ENCODE results near the gene GRB10. TPM values are rescaled to one million over a fixed set of nuclear protein-coding genes. Genes with fewer than 3 reads are reported as not detected.
A peak's percentile ranks its signal among the peaks of the same experiment; 100 is the strongest.

The GRB10 gene
- polyA plus RNA-seq, 1 donor = 16.5 TPM

GRCh38 chr7:50687575-50688225, 95.0 kb downstream of the GRB10 start:
- DNase-seq = no peak

DNA sequence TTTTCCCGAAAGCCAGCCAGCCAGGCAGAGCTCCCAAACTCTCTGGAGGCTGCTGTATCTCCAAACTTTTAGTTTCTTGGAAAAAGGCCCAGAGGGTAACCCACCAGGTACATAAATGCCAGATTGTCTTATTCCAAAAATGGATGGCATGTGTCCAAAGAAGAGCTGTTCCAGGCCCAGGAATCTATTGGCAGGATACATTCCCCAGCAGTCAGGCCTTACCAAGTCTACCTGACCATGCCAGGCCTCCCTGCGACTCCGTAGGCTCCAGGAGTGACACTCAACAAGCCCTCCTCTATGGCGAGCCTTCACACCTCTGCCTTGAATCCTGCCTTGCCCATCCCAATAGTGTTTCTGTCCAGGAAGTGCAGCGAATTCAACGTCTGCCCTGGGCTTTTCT, 95.6 kb downstream of the GRB10 start:
- no peak for DNase-seq

DNA sequence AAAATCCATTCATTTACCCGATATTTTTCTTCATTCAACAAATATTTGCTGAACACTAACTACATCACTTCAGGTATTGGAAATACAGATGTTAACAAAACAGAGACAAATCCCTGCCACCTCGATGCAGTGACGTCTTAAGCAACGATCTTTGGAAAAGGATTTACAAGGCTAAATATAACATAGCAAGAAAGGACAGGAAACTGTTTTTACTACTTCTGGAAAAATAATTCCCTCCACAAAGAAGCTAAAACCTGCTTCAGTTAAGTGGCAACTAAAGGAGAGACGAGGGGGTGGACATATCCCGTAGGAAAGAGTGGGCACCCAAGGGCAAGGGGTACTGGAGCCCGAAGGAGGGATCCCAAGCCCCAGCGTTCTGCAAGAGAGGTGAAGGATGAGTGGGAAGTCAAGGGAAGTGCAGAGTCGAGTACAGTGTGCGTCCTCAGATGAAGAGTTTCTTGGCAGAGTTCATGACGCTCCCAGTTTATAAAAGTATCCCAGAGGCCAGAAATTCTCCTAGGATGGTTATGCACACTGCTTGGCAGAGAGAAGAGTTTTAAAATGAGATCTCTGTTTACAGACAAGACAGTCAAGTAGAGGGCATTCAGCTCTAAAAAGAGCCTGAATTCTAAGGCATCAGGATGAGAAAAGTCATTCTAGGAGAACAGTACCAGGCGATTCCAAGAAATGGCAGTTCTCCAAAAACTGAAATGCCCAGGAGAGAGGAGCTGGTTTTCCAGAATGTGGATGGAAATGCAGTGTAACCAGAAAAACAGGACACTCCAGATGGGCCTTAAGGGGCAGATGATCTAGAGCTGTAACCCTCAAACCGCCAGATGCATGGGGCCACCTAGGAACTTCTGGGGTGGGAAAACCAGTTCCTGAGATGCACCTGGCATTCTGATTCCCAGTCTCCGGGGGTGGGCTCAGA, 97.3 kb downstream of the GRB10 start:
- peak; percentile 66 for DNase-seq

GRCh38 chr7:50684713-50685075, 98.0 kb downstream of the GRB10 start:
- DNase-seq = peak; percentile 62

DNA sequence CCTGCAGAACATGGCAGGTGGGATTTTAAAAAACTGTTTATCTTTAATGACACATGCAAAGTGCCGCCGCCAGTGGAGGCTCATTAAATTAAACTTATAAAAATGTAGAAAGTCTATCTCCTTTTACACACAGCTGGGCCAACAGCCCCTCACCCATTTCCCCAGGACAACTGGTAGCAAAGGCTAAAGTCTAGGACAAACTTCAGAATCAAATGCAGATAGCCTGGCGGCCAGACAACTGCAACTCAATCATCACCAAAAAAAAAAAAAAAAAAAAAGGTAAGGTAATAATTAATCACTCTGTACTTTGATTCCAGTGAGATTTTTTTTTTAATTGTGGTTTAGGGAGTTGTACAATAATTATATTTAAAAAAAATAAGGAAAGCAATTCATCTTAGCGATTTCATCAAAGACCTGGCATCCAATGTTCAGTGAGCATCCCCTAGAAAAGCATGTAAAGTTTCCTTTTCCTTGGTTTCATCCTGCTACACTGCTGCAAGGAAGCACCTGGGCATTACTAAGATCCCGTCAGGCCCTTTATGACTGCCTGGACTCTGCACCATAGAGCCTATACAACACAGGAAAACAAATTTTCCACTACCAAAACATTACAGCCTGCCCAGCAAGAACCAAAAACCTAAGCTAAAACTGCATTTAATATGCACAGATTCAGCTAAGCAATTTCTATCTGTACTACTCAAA, 98.5 kb downstream of the GRB10 start:
- DNase-seq = no peak

GRCh38 chr7:50682573-50682972, 100.1 kb downstream of the GRB10 start:
- no peak for DNase-seq

- DNase-seq = no peak
Observed at GRCh38 chr7:50682079-50682478, 100.6 kb downstream of the GRB10 start.

DNA sequence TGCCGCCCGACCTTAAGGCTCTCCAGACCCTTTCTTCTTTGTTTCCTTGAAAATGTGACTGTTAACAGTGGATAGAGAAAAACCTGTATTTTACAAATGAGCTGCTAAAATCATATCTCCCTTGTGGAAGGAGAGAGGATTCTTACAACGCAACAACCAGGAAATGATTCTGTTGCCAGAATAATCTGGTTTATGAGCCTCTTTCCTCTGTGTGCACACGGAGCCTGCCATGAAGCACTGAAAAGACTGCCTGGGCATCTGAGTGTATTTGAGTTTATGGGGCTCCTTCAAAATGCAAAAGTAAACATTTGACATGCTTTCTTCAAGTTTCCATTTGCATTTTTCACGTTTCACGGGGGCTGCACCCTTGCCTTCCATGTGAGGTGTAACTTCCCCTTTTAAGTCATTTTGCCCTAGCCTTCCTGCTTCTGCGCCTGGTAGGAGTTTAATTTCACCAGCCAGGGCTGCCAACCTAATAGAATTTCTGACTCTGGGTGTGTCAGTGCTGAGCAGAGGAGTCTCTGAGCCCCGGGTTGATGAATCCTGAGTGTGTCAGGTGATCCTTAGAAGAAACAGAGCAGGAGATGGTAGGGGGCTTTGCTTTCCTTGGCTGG, 101.2 kb downstream of the GRB10 start:
- DNase-seq = no peak

- DNase-seq = peak; percentile 59
Observed at GRCh38 chr7:50679218-50680007, 103.3 kb downstream of the GRB10 start.

GRCh38 chr7:50678586-50678985, 104.1 kb downstream of the GRB10 start:
- no peak for DNase-seq

GRCh38 chr7:50677638-50677996, 105.1 kb downstream of the GRB10 start:
- DNase-seq = no peak

DNA sequence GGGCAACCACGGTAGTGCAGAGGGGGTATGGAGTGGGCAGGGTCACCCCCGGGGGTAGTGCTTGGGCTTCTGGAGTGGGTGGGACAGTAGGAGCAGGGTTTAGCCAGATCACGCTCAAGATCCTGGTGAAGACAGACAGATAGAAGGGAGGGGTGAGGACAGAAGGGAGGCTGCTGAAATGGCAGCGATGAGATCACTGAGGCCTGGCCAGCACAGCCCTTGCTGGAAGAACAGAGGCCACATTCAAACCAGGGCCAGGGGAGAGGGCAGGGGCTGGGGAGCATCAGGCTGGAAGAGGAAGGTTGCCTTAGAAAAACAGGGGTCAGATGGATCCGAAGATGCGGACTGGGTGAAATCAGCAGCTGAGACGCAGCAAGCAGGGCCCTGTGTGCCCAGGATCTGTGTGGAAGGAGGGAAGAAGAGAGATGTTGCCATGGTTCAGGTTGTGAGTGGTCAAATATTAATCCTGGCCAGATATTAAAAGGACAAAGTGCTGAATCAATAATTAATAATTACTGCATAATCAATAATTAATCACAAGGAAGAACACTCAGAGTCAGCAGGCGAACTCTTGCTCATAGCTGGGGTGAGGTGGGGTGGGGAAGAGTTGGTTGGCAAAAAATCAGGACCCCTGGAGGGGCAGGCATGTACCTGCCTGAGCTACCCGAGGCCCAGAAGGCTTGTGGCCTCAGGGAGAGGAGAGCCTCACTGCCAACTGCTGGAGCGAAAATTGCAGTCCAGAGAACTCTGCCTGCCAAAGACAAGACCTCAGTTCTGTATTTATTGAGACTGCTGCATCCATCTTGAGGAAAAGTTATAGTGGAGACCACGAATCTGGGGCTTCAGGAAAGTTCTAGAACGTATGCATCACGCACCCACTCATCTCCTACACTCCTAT, 105.7 kb downstream of the GRB10 start:
- no peak for DNase-seq

DNA sequence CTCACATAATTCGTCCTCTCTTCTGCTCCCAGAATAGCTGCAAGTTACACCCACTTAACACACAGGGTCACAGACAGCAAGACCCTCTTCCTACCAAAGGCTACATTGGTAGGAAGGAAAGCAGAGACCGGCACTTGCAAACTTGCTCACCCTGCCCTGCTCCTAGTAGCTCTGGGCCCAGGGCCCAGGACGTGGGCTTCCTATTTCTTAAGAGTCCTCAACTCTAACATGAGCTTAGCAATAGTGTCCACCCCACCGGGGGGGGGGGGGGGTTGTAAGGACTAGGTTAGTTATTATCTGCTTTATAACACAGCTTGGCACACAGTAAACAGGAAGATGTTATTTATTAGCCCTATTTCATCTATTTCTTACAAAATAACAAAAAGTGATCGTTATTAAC, 106.6 kb downstream of the GRB10 start:
- DNase-seq = no peak

DNA sequence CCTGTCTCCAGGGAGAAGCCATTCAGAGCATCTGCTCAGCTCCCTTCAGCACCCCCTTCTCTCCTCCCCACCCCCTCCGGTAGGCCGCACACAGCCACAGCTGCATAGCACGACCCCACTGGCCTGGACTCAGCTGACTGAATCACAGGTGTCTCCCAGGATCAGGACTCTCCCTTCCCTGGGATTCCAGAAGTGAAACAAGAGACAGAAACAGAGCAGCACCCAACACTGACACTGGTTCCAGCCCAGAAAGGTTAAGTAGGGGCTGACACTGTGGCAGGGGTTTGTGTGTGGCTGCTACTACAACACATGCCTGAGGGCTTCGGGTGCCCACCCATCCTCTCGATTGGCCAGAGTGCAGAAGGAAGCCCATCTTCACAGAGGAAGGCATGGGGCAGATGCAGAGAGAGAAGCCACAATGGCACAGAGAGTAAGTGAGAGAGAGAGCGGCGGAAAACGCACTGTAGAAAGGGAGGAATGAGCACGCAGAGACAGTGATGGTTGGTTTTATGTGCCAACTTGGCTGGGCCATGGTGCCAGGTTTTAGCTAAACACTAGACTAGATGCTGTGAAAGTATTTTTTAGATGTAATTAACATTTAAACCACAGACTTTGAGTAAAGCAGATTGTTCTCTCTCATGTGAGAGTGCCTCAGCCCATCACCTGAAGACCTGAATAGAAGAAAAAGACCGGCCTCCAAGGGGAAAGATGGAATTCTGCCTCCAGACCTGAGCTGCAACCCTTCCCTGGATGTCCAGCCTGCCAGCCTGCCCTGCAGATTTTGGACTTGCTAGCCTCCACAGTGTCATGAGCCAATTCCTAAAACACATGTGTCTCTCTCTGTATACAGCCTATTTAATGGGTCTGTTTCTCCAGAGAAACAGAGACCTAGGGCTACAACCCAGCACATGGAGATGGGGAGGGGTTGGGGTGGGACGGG, 107.5 kb downstream of the GRB10 start:
- DNase-seq = no peak

DNA sequence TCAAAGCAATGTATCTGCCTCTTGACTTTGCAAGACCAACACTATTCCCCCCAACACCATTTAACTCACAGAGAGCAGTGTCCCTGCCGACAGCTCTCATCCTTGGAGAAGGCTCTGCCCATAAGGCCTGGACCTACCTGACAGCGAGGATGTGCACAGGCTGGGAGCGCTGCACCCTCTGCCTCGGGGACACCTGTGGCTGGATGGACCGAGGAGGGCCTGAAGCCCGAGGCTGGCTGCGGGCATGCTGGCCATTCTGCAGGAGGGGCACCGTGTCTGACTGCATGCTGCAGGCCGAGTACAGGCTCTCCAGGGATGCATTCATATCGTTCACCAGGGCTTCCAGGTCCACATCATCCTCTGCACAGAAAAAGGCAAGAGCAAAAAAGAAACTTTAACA, 108.4 kb downstream of the GRB10 start:
- DNase-seq = no peak

- no peak for DNase-seq
Observed at GRCh38 chr7:50673096-50673495, 109.6 kb downstream of the GRB10 start.

DNA sequence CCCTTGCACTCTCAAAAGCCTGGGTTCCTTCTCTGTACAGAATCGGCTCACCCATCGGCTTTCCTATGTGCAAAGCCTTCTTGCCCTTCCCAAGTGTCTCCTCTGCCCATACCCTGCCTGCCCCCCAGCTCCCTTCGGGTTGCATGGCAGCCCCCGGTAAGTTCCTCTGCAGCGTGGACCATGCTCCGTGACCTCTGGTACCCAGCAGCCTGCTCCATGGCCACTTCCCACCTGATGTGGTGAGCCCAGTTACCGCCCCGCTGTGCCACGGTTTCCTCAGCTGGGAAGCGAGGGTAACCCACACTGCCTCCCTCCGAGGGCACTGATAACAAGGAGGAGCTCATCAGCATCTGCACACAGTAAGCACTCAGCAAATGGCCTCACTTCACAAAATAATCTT, 110.7 kb downstream of the GRB10 start:
- DNase-seq = no peak

GRCh38 chr7:50671386-50671785, 111.3 kb downstream of the GRB10 start:
- no peak for DNase-seq

DNA sequence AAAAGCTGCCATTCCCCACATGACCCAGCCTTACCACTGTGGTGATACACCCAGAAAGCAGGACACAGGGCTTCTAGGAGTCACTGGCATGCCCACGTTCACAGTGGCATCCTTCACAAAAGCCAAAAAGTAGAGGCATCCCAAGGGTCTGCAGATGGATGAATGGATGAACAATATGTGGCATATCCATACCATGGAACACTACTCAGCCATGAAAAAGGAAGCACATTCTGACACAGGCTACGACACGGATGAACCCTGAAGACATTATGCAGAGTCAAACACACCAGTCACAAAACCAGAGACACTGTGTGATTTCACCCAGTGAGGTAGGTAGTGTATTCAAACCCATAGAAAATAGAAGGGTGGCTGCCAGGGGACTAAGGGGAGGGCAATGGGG, 112.8 kb downstream of the GRB10 start:
- DNase-seq = no peak

GRCh38 chr7:50667789-50668226, 114.9 kb downstream of the GRB10 start:
- DNase-seq = no peak

All from hindlimb muscle (tissue), 1 donor.